ENCODE measurements around the gene CNTN5. TPM values are rescaled to one million over a fixed set of nuclear protein-coding genes. Genes with fewer than 3 reads are reported as not detected.

Gene CNTN5
- polyA plus RNA-seq, 2 donors, result not detected

- 82 to 88% methylated on average over 3 of the region's 3 CpGs for WGBS, 2 donors
- no peaks in the 10 kb centered on the region for H3K4me1 ChIP-seq (ENCODE audit: control insufficient read depth in 2 of 2, insufficient read depth in 2 of 2, low read length in 1 of 2)
- H3K4me3 ChIP-seq (ENCODE audit: low read depth in 1 of 2, low read length in 2 of 2), result no peak overlapping the region
- H3K9me3 ChIP-seq (ENCODE audit: control insufficient read depth in 2 of 2, insufficient read depth in 1 of 2, low read depth in 1 of 2, low read length in 1 of 2), result no peaks in the 10 kb centered on the region
- H3K27me3 ChIP-seq (ENCODE audit: control insufficient read depth in 1 of 2, insufficient read depth in 2 of 2, low read length in 2 of 2), result no peaks in the 10 kb centered on the region
- H3K27ac ChIP-seq (ENCODE audit: low read depth in 2 of 2, low read length in 1 of 2), result no peak overlapping the region
- H3K36me3 ChIP-seq (ENCODE audit: control insufficient read depth in 2 of 2, insufficient read depth in 2 of 2, low read length in 1 of 2), result no peaks in the 10 kb centered on the region
Observed at GRCh38 chr11:99432677-99433076, 411.9 kb downstream of the CNTN5 start.

GRCh38 chr11:99443276-99443675, 422.5 kb downstream of the CNTN5 start:
- Histone ChIP-seq H3K4me3 (ENCODE audit: low read depth in 1 of 2, low read length in 2 of 2) (no peak overlapping the region), H3K4me1 (ENCODE audit: control insufficient read depth in 2 of 2, insufficient read depth in 2 of 2, low read length in 1 of 2) (no peaks in the 10 kb centered on the region), H3K36me3 (ENCODE audit: control insufficient read depth in 2 of 2, insufficient read depth in 2 of 2, low read length in 1 of 2) (no peaks in the 10 kb centered on the region), H3K9me3 (ENCODE audit: control insufficient read depth in 2 of 2, insufficient read depth in 1 of 2, low read depth in 1 of 2, low read length in 1 of 2) (no peaks in the 10 kb centered on the region), H3K27ac (ENCODE audit: low read depth in 2 of 2, low read length in 1 of 2) (no peak overlapping the region), H3K27me3 (ENCODE audit: control insufficient read depth in 1 of 2, insufficient read depth in 2 of 2, low read length in 2 of 2) (no peaks in the 10 kb centered on the region)
- WGBS, 2 donors, result 53 to 60% methylated on average over 3 of the region's 3 CpGs

GRCh38 chr11:99446400-99446799, 425.7 kb downstream of the CNTN5 start:
- no peaks in the 10 kb centered on the region for H3K36me3 ChIP-seq (ENCODE audit: control insufficient read depth in 2 of 2, insufficient read depth in 2 of 2, low read length in 1 of 2)
- H3K9me3 ChIP-seq (ENCODE audit: control insufficient read depth in 2 of 2, insufficient read depth in 1 of 2, low read depth in 1 of 2, low read length in 1 of 2), result no peaks in the 10 kb centered on the region
- 60 to 62% methylated on average over 1 of the region's 1 CpG for WGBS, 2 donors
- no peak overlapping the region for H3K27ac ChIP-seq (ENCODE audit: low read depth in 2 of 2, low read length in 1 of 2)
- no peaks in the 10 kb centered on the region for H3K27me3 ChIP-seq (ENCODE audit: control insufficient read depth in 1 of 2, insufficient read depth in 2 of 2, low read length in 2 of 2)
- no peaks in the 10 kb centered on the region for H3K4me1 ChIP-seq (ENCODE audit: control insufficient read depth in 2 of 2, insufficient read depth in 2 of 2, low read length in 1 of 2)
- no peak overlapping the region for H3K4me3 ChIP-seq (ENCODE audit: low read depth in 1 of 2, low read length in 2 of 2)

GRCh38 chr11:99449345-99449744, 428.6 kb downstream of the CNTN5 start:
- Histone ChIP-seq H3K27ac (ENCODE audit: low read depth in 2 of 2, low read length in 1 of 2) (no peak overlapping the region), H3K4me1 (ENCODE audit: control insufficient read depth in 2 of 2, insufficient read depth in 2 of 2, low read length in 1 of 2) (no peaks in the 10 kb centered on the region), H3K36me3 (ENCODE audit: control insufficient read depth in 2 of 2, insufficient read depth in 2 of 2, low read length in 1 of 2) (no peaks in the 10 kb centered on the region), H3K27me3 (ENCODE audit: control insufficient read depth in 1 of 2, insufficient read depth in 2 of 2, low read length in 2 of 2) (no peaks in the 10 kb centered on the region), H3K4me3 (ENCODE audit: low read depth in 1 of 2, low read length in 2 of 2) (no peak overlapping the region), H3K9me3 (ENCODE audit: control insufficient read depth in 2 of 2, insufficient read depth in 1 of 2, low read depth in 1 of 2, low read length in 1 of 2) (no peaks in the 10 kb centered on the region)

- Histone ChIP-seq H3K9me3 (ENCODE audit: control insufficient read depth in 2 of 2, insufficient read depth in 1 of 2, low read depth in 1 of 2, low read length in 1 of 2) (no peaks in the 10 kb centered on the region), H3K4me3 (ENCODE audit: low read depth in 1 of 2, low read length in 2 of 2) (no peak overlapping the region), H3K27ac (ENCODE audit: low read depth in 2 of 2, low read length in 1 of 2) (no peak overlapping the region), H3K4me1 (ENCODE audit: control insufficient read depth in 2 of 2, insufficient read depth in 2 of 2, low read length in 1 of 2) (no peaks in the 10 kb centered on the region), H3K36me3 (ENCODE audit: control insufficient read depth in 2 of 2, insufficient read depth in 2 of 2, low read length in 1 of 2) (no peaks in the 10 kb centered on the region), H3K27me3 (ENCODE audit: control insufficient read depth in 1 of 2, insufficient read depth in 2 of 2, low read length in 2 of 2) (no peaks in the 10 kb centered on the region)
- 80 to 84% methylated on average over 5 of the region's 5 CpGs for WGBS, 2 donors
Observed at GRCh38 chr11:99452075-99452474, 431.3 kb downstream of the CNTN5 start.

- no peaks in the 10 kb centered on the region for H3K4me1 ChIP-seq (ENCODE audit: control insufficient read depth in 2 of 2, insufficient read depth in 2 of 2, low read length in 1 of 2)
- H3K9me3 ChIP-seq (ENCODE audit: control insufficient read depth in 2 of 2, insufficient read depth in 1 of 2, low read depth in 1 of 2, low read length in 1 of 2), result no peaks in the 10 kb centered on the region
- no peak overlapping the region for H3K27ac ChIP-seq (ENCODE audit: low read depth in 2 of 2, low read length in 1 of 2)
- H3K4me3 ChIP-seq (ENCODE audit: low read depth in 1 of 2, low read length in 2 of 2), result no peak overlapping the region
- no peaks in the 10 kb centered on the region for H3K27me3 ChIP-seq (ENCODE audit: control insufficient read depth in 1 of 2, insufficient read depth in 2 of 2, low read length in 2 of 2)
- 93 to 98% methylated on average over 1 of the region's 1 CpG for WGBS, 2 donors
- no peaks in the 10 kb centered on the region for H3K36me3 ChIP-seq (ENCODE audit: control insufficient read depth in 2 of 2, insufficient read depth in 2 of 2, low read length in 1 of 2)
Observed at GRCh38 chr11:99461913-99462312, 441.2 kb downstream of the CNTN5 start.

GRCh38 chr11:99464985-99465384, 444.2 kb downstream of the CNTN5 start:
- 59 to 74% methylated on average over 2 of the region's 2 CpGs for WGBS, 2 donors
- no peak overlapping the region for H3K27ac ChIP-seq (ENCODE audit: low read depth in 2 of 2, low read length in 1 of 2)
- no peaks in the 10 kb centered on the region for H3K9me3 ChIP-seq (ENCODE audit: control insufficient read depth in 2 of 2, insufficient read depth in 1 of 2, low read depth in 1 of 2, low read length in 1 of 2)

GRCh38 chr11:99489581-99489980, 468.8 kb downstream of the CNTN5 start:
- Histone ChIP-seq H3K4me3 (ENCODE audit: low read depth in 1 of 2, low read length in 2 of 2) (no peak overlapping the region), H3K36me3 (ENCODE audit: control insufficient read depth in 2 of 2, insufficient read depth in 2 of 2, low read length in 1 of 2) (no peaks in the 10 kb centered on the region), H3K9me3 (ENCODE audit: control insufficient read depth in 2 of 2, insufficient read depth in 1 of 2, low read depth in 1 of 2, low read length in 1 of 2) (no peaks in the 10 kb centered on the region), H3K4me1 (ENCODE audit: control insufficient read depth in 2 of 2, insufficient read depth in 2 of 2, low read length in 1 of 2) (no peaks in the 10 kb centered on the region), H3K27ac (ENCODE audit: low read depth in 2 of 2, low read length in 1 of 2) (no peak overlapping the region), H3K27me3 (ENCODE audit: control insufficient read depth in 1 of 2, insufficient read depth in 2 of 2, low read length in 2 of 2) (no peaks in the 10 kb centered on the region)
- 67 to 74% methylated on average over 1 of the region's 1 CpG for WGBS, 2 donors

More at GRCh38 chr11:99464985-99465384, 444.2 kb downstream of the CNTN5 start:
- no peak overlapping the region for H3K4me3 ChIP-seq (ENCODE audit: low read depth in 1 of 2, low read length in 2 of 2)
- H3K36me3 ChIP-seq (ENCODE audit: control insufficient read depth in 2 of 2, insufficient read depth in 2 of 2, low read length in 1 of 2), result no peaks in the 10 kb centered on the region
- H3K4me1 ChIP-seq (ENCODE audit: control insufficient read depth in 2 of 2, insufficient read depth in 2 of 2, low read length in 1 of 2), result no peaks in the 10 kb centered on the region
- H3K27me3 ChIP-seq (ENCODE audit: control insufficient read depth in 1 of 2, insufficient read depth in 2 of 2, low read length in 2 of 2), result no peaks in the 10 kb centered on the region

GRCh38 chr11:99494065-99494464, 473.3 kb downstream of the CNTN5 start:
- Histone ChIP-seq H3K27ac (ENCODE audit: low read depth in 2 of 2, low read length in 1 of 2) (no peak overlapping the region), H3K36me3 (ENCODE audit: control insufficient read depth in 2 of 2, insufficient read depth in 2 of 2, low read length in 1 of 2) (no peaks in the 10 kb centered on the region), H3K27me3 (ENCODE audit: control insufficient read depth in 1 of 2, insufficient read depth in 2 of 2, low read length in 2 of 2) (no peaks in the 10 kb centered on the region), H3K4me1 (ENCODE audit: control insufficient read depth in 2 of 2, insufficient read depth in 2 of 2, low read length in 1 of 2) (no peaks in the 10 kb centered on the region), H3K4me3 (ENCODE audit: low read depth in 1 of 2, low read length in 2 of 2) (no peak overlapping the region), H3K9me3 (ENCODE audit: control insufficient read depth in 2 of 2, insufficient read depth in 1 of 2, low read depth in 1 of 2, low read length in 1 of 2) (no peaks in the 10 kb centered on the region)
- 93 to 94% methylated on average over 4 of the region's 4 CpGs for WGBS, 2 donors

- no peaks in the 10 kb centered on the region for H3K36me3 ChIP-seq (ENCODE audit: control insufficient read depth in 2 of 2, insufficient read depth in 2 of 2, low read length in 1 of 2)
- 73 to 83% methylated on average over 2 of the region's 2 CpGs for WGBS, 2 donors
- no peak overlapping the region for H3K4me3 ChIP-seq (ENCODE audit: low read depth in 1 of 2, low read length in 2 of 2)
- no peaks in the 10 kb centered on the region for H3K4me1 ChIP-seq (ENCODE audit: control insufficient read depth in 2 of 2, insufficient read depth in 2 of 2, low read length in 1 of 2)
- no peaks in the 10 kb centered on the region for H3K27me3 ChIP-seq (ENCODE audit: control insufficient read depth in 1 of 2, insufficient read depth in 2 of 2, low read length in 2 of 2)
- H3K9me3 ChIP-seq (ENCODE audit: control insufficient read depth in 2 of 2, insufficient read depth in 1 of 2, low read depth in 1 of 2, low read length in 1 of 2), result no peaks in the 10 kb centered on the region
- H3K27ac ChIP-seq (ENCODE audit: low read depth in 2 of 2, low read length in 1 of 2), result no peak overlapping the region
Observed at GRCh38 chr11:99501655-99502054, 480.9 kb downstream of the CNTN5 start.
